Breast epithelium (tissue), 4 donors: ENCODE measurements around the gene RNF41. TPM values are rescaled to one million over a fixed set of nuclear protein-coding genes. Genes with fewer than 3 reads are reported as not detected.
A peak's percentile ranks its signal among the peaks of the same experiment; 100 is the strongest.

Source experiments
- DNase-seq, 2 donors: peaks; one replicate each; pipeline ENCODE4 v3.0.0-alpha.2; 2019; ENCODE audit warnings: low spot score in 2 of 2
- H3K27ac ChIP-seq, 2 donors: fragments of 200-600 bp; sonication (generic) in 1 of 2; one replicate each; pipeline ENCODE4 v1.5.1; 2016 to 2019; ENCODE audit warnings: mild to moderate bottlenecking in 1 of 2
- H3K27me3 ChIP-seq, 2 donors: fragments of 200-600 bp; sonication (generic) in 1 of 2; one replicate each; pipeline versions ENCODE4 v1.5.1 to v1.6.0; 2017 to 2019; ENCODE audit warnings: control low read depth in 1 of 2, mild to moderate bottlenecking in 1 of 2
- H3K36me3 ChIP-seq: fragments of 200-600 bp; one replicate; pipeline ENCODE4 v1.5.1; 2019
- H3K4me1 ChIP-seq, 2 donors: fragments of 200-600 bp; sonication (generic); one replicate each; pipeline ENCODE4 v1.5.1; 2016 to 2019; ENCODE audit warnings: control low read depth in 1 of 2
- H3K4me3 ChIP-seq, 3 donors: fragments of 200-600 bp; sonication (generic); 1 replicate in 2 of 3; 2 replicates in 1 of 3; pipeline ENCODE4 v1.5.1; 2016 to 2019; ENCODE audit warnings: mild to moderate bottlenecking in 3 of 3, moderate library complexity in 2 of 3
- H3K9me3 ChIP-seq, 2 donors: fragments of 200-600 bp; sonication (generic) in 1 of 2; one replicate each; pipeline ENCODE4 v1.5.1; 2016 to 2019; ENCODE audit warnings: control low read depth in 1 of 2
- POLR2A ChIP-seq: fragments of 450-650 bp; IDR thresholded peaks from one replicate; pipeline ENCODE4 v1.6.1; 2016; ENCODE audit warnings: antibody characterized with exemption, mild to moderate bottlenecking, moderate library complexity
- POLR2AphosphoS5 ChIP-seq, 3 donors: sonication (generic); formaldehyde crosslinking; IDR thresholded peaks; one replicate each; pipeline ENCODE4 v1.6.1; 2017; ENCODE audit warnings: antibody characterized with exemption in 3 of 3
- intact Hi-C: fragments of 100-400 bp; cut with DNase I; formaldehyde crosslinking; loops from one replicate; pipeline ENCODE4 v1.15.1; 2023; ENCODE audit warnings: low total_unique reads
- total RNA-seq, 3 donors: library from RNA; depleted of rRNA; stranded (reverse); fragments of >200 nt; gene quantifications; one replicate each; pipeline ENCODE4 v1.1.0, GENCODE V29; 2016
- TF ChIP-seq, protein P1 (sequence below), 3 donors: fragments of 450-650 bp; IDR thresholded peaks; one replicate each; pipeline ENCODE4 v1.5.1; 2016 to 2017; ENCODE audit warnings: antibody characterized with exemption in 3 of 3, mild to moderate bottlenecking in 3 of 3, moderate library complexity in 3 of 3

Gene RNF41
- total RNA-seq, 3 donors from 2014 or later: 64.4 to 86.6 (median 81.3) TPM

DNA sequence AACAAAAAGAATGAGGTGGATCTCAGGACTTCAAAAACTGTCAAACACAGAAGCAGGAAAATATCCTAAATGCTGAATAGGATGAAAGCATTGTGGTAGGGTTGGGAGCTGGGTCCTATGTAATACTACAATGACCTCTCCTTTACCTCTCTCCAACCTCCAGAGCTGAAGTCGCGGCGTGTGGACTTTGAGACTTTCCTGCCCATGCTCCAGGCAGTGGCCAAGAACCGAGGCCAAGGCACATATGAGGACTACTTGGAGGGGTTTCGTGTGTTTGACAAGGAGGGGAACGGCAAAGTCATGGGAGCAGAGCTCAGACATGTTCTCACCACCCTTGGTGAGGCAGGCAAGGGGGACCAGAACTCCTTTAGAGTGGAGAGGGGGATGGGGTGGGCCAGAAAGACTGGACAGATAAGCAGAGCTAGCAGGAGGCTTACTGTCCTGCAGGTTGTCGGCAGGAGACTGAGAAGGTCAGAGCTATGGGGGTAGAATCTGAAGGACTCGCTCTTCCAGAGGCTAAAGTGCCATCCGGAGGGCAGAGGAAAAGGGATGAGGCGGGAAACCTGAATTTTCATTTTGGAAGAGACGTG lies 66.4 kb downstream of the RNF41 start:
- TF ChIP-seq, protein P1, sequence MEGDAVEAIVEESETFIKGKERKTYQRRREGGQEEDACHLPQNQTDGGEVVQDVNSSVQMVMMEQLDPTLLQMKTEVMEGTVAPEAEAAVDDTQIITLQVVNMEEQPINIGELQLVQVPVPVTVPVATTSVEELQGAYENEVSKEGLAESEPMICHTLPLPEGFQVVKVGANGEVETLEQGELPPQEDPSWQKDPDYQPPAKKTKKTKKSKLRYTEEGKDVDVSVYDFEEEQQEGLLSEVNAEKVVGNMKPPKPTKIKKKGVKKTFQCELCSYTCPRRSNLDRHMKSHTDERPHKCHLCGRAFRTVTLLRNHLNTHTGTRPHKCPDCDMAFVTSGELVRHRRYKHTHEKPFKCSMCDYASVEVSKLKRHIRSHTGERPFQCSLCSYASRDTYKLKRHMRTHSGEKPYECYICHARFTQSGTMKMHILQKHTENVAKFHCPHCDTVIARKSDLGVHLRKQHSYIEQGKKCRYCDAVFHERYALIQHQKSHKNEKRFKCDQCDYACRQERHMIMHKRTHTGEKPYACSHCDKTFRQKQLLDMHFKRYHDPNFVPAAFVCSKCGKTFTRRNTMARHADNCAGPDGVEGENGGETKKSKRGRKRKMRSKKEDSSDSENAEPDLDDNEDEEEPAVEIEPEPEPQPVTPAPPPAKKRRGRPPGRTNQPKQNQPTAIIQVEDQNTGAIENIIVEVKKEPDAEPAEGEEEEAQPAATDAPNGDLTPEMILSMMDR (IDR thresholded peaks at IDR 0.05): no peak
- TF ChIP-seq POLR2AphosphoS5 (IDR thresholded peaks at IDR 0.05) (no peak), POLR2A (no peak)
- Histone ChIP-seq H3K27ac (no peak overlapping the region), H3K9me3 (no peaks in the 10 kb centered on the region), H3K4me3 (no peak overlapping the region), H3K4me1 (peaks cover 7 to 26% of the 10 kb centered on the region in 2 donors), H3K36me3 (no peaks in the 10 kb centered on the region), H3K27me3 (no peaks in the 10 kb centered on the region)
- DNase-seq: no peak
- intact Hi-C loops: loop anchor here (5.0 kb wide), 1 partner anchor 33 kb away; no protein-coding TSS in a partner anchor

DNA sequence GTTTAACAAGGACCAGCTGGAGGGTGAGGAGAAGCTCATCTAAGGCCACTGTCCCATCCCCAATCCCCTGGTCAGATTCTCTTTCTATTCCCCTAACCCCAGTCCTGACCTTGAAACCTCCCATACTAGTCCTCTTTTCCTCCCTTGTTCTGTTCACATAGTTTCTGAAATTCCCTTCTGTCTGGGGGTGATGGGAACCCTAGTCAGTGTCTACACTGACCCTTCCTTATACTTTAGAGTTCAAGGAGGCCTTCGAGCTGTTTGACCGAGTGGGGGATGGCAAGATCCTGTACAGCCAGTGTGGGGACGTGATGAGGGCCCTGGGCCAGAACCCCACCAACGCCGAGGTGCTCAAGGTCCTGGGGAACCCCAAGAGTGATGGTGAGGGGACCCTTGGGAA lies 66.9 kb downstream of the RNF41 start:
- DNase-seq: no peak
- no peak for TF ChIP-seq POLR2A
- TF ChIP-seq POLR2AphosphoS5 (IDR thresholded peaks at IDR 0.05): no peak
- TF ChIP-seq, protein P1 (IDR thresholded peaks at IDR 0.05): no peak
- Histone ChIP-seq H3K36me3 (no peaks in the 10 kb centered on the region), H3K27me3 (no peaks in the 10 kb centered on the region), H3K4me3 (no peak overlapping the region), H3K27ac (no peak overlapping the region), H3K9me3 (no peaks in the 10 kb centered on the region), H3K4me1 (peaks cover 4 to 21% of the 10 kb centered on the region in 2 donors)
- intact Hi-C loops: loop anchor here (5.0 kb wide), 1 partner anchor 33 kb away; no protein-coding TSS in a partner anchor

DNA sequence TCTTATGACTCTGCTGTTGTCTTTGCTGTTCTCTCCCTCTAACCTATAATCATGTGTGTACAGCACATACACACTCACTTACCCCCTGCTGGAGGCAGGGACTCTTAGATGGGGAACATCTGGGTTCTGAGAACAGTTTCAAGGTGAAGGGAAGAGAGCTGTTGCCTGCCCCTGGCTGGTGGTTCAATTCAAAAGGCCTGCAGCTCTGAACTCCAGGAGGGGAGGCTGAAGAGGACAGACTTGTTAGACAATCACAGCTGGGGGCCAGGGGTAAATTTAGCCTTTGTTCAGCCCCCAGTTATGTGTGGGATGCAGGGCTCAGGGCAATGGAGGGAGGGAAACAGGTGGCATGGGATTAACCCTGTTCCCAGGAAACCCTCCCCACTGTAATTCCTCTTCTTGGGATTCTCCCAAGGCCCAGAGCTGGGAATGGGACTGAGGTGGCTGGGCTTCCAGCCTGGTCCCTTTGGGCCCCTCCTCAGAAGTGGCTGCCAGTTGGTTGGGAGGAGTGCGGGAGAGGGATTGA lies 67.4 kb downstream of the RNF41 start:
- peaks cover 4 to 16% of the 10 kb centered on the region in 2 donors for H3K4me1 ChIP-seq
- H3K4me3 ChIP-seq: no peak overlapping the region
- intact Hi-C loops: no loop called here
- DNase-seq: no peak
- H3K36me3 ChIP-seq: no peaks in the 10 kb centered on the region
- TF ChIP-seq POLR2A (no peak), POLR2AphosphoS5 (IDR thresholded peaks at IDR 0.05) (no peak)
- TF ChIP-seq, protein P1 (IDR thresholded peaks at IDR 0.05): no peak
- no peaks in the 10 kb centered on the region for H3K27me3 ChIP-seq
- H3K27ac ChIP-seq: peak overlapping the region in 1 of 2 donors; percentile 8
- H3K9me3 ChIP-seq: no peaks in the 10 kb centered on the region

DNA sequence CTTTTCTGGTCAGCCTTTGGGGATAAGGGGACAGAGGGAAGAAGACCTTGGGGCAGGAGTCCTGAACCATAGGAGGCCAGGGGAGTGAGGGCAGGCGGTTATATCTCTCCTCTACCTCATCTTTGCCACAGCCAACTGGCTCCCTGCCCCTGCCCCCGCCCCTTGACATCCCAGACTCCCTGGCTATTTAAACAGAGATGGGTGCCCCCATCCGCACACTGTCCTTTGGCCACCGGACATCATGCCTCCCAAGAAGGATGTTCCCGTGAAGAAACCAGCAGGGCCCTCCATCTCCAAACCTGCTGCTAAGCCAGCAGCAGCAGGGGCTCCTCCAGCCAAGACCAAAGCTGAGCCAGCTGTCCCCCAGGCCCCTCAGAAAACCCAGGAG lies 68.0 kb downstream of the RNF41 start:
- no peak for TF ChIP-seq POLR2AphosphoS5 (IDR thresholded peaks at IDR 0.05)
- TF ChIP-seq, protein P1 (IDR thresholded peaks at IDR 0.05): no peak
- no peak for TF ChIP-seq POLR2A
- Histone ChIP-seq H3K36me3 (no peaks in the 10 kb centered on the region), H3K27ac (peak overlapping the region in 1 of 2 donors; percentile 95), H3K9me3 (no peaks in the 10 kb centered on the region), H3K27me3 (no peaks in the 10 kb centered on the region), H3K4me1 (peaks cover 4 to 16% of the 10 kb centered on the region in 2 donors), H3K4me3 (peak overlapping the region in 1 of 3 donors; percentile 75)
- intact Hi-C loops: no loop called here
- no peak for DNase-seq
